ENCODE results near the gene TLCD5.

Gene TLCD5

DNA sequence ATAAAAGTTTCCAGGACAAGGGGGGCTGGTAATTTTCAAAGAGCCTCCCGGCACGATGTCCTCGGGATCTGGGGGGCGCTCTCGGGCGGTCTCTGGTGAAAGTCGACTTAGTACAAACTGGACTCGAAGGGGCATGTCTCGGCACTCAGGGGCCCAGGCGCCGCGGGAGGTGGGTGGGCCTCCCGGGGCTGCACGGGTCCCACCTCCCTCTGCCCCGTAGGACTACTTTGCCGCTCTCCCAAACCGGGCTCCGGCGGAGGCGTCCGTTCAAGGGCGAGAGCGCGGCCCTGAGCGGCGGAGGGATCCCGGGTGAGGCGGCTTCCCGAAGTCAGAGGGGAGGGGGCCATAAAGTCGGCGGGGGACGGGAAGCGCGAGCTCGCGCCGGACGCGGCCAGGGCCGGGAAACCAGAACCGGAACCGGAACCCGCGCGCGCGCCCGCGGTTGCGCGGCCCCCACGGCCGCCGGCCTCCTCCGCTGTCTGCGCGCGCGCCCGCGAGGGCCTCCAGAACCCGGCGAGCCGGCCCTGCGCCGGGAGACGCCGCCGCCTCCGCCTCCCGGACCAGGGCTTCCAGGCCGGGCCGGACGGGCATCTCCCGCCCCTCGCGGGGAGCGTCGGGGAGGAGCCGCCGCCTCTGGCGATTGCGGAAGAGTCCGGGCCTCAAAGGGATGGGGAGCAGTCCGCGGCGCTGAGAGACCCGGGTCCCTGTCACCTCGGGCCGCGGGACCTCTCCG, 11.0 kb downstream of the TLCD5 start, which contains the start of gene ARHGEF12 (continued):
- TF ChIP-seq GLIS1 (tag by site-specific recombination; IDR thresholded peaks at IDR 0.05) (peak; percentile 97), ZFP69B (tag by site-specific recombination; IDR thresholded peaks at IDR 0.05) (peak; percentile 97), ZNF2 (tag by site-specific recombination; IDR thresholded peaks at IDR 0.05) (peak; percentile 86), ZNF837 (tag by site-specific recombination; IDR thresholded peaks at IDR 0.05) (no peak), ZNF423 (tag by site-specific recombination; IDR thresholded peaks at IDR 0.05) (peak; percentile 98), ZNF175 (tag by site-specific recombination; IDR thresholded peaks at IDR 0.05) (no peak), ZBTB8A (tag by site-specific recombination; IDR thresholded peaks at IDR 0.05) (peak; percentile 81), ZNF155 (tag by site-specific recombination; IDR thresholded peaks at IDR 0.05) (no peak), ZNF558 (tag by site-specific recombination; IDR thresholded peaks at IDR 0.05) (peak; percentile 55; the same call in 1 of the 2 replicates), ZBTB1 (tag by site-specific recombination; IDR thresholded peaks at IDR 0.05) (peak; percentile 71; the same call in 1 of the 2 replicates), ZNF510 (tag by site-specific recombination; IDR thresholded peaks at IDR 0.05; ENCODE audit: insufficient replicate concordance) (no peak), ZNF280C (tag by site-specific recombination; IDR thresholded peaks at IDR 0.05) (no peak), ZNF843 (tag by site-specific recombination; IDR thresholded peaks at IDR 0.05) (peak; percentile 71), ZNF138 (tag by site-specific recombination; IDR thresholded peaks at IDR 0.05; ENCODE audit: borderline replicate concordance) (no peak), SCRT2 (tag by site-specific recombination; IDR thresholded peaks at IDR 0.05) (peak; percentile 35; the same call in 1 of the 2 replicates), ZIC2 (tag by site-specific recombination; IDR thresholded peaks at IDR 0.05) (peak; percentile 70; the same call in 1 of the 2 replicates), ZNF585B (tag by site-specific recombination; IDR thresholded peaks at IDR 0.05) (peak; percentile 18; the same call in 1 of the 2 replicates), ZNF146 (tag by site-specific recombination; IDR thresholded peaks at IDR 0.05) (peak; percentile 69; the same call in 1 of the 2 replicates), ZFP37 (tag by site-specific recombination; IDR thresholded peaks at IDR 0.05) (peak; percentile 95), EGR2 (tag by site-specific recombination; IDR thresholded peaks at IDR 0.05; ENCODE audit: low read depth) (peak; percentile 44; the same call in 1 of the 2 replicates), ZNF148 (tag by site-specific recombination; IDR thresholded peaks at IDR 0.05; ENCODE audit: borderline replicate concordance) (peak; percentile 90), ZSCAN16 (tag by site-specific recombination; IDR thresholded peaks at IDR 0.05) (no peak), TCF7L2 (IDR thresholded peaks at IDR 0.05; ENCODE audit: borderline replicate concordance, low read depth, low read length) (0 out of 2 replicates have a peak, but pooled peaks have one; percentile 22), ZNF501 (tag by site-specific recombination; IDR thresholded peaks at IDR 0.05) (peak; percentile 90), ZNF324 (tag by site-specific recombination; IDR thresholded peaks at IDR 0.05) (peak; percentile 94), ZNF623 (tag by site-specific recombination; IDR thresholded peaks at IDR 0.05) (no peak; the same call in 1 of the 2 replicates), ZNF571 (tag by site-specific recombination; IDR thresholded peaks at IDR 0.05) (no peak), KLF17 (tag by site-specific recombination; IDR thresholded peaks at IDR 0.05) (peak; percentile 97), ZBTB26 (tag by site-specific recombination; optimal IDR thresholded peaks at IDR 0.05) (peak; percentile 88), KLF9 (tag by site-specific recombination; IDR thresholded peaks at IDR 0.05; ENCODE audit: low read depth) (peak; percentile 58), ZNF394 (tag by site-specific recombination; IDR thresholded peaks at IDR 0.05; ENCODE audit: borderline replicate concordance) (peak; percentile 73), ZXDB (tag by site-specific recombination; IDR thresholded peaks at IDR 0.05) (peak; percentile 94), ZNF24 (tag by site-specific recombination; IDR thresholded peaks at IDR 0.05) (peak; percentile 87), ZNF404 (tag by site-specific recombination; IDR thresholded peaks at IDR 0.05) (peak; percentile 27; the same call in 1 of the 2 replicates), ZNF670 (tag by site-specific recombination; IDR thresholded peaks at IDR 0.05; ENCODE audit: low read depth) (no peak)

Data from HEK293 (cell line).